AG10803 (cell line): ENCODE results near the gene ASCC1.

Experiments used
- DNase-seq: peaks from one replicate; pipeline ENCODE4 v3.0.0; 2010; ENCODE audit warnings: low read depth
- H3K4me3 ChIP-seq: 2 replicates; pipeline ENCODE4 v1.5.1; 2011; ENCODE audit warnings: mild to moderate bottlenecking, low read length, control low read depth
- CTCF ChIP-seq: conservative IDR thresholded peaks from 2 replicates; pipeline ENCODE4 v1.5.1; 2011; ENCODE audit warnings: mild to moderate bottlenecking, low read length, control low read depth, inconsistent platforms

ASCC1 gene

GRCh38 chr10:72092171-72092924 lies 123.7 kb downstream of the ASCC1 start:
- no peak overlapping the region for H3K4me3 ChIP-seq
- TF ChIP-seq CTCF: no peak
- DNase-seq: no peak

- H3K4me3 ChIP-seq: no peak overlapping the region
Observed at GRCh38 chr10:72090326-72090725, 125.8 kb downstream of the ASCC1 start.

GRCh38 chr10:72089618-72090017 lies 126.5 kb downstream of the ASCC1 start:
- DNase-seq: no peak
- H3K4me3 ChIP-seq: no peak overlapping the region
- no peak for TF ChIP-seq CTCF

More at GRCh38 chr10:72090326-72090725, 125.8 kb downstream of the ASCC1 start:
- no peak for DNase-seq
- TF ChIP-seq CTCF: no peak

- no peak overlapping the region for H3K4me3 ChIP-seq
- no peak for TF ChIP-seq CTCF
- peak; percentile 35 for DNase-seq
Observed at GRCh38 chr10:72088889-72089575, 127.0 kb downstream of the ASCC1 start.

GRCh38 chr10:72087969-72088888 lies 127.8 kb downstream of the ASCC1 start, which contains the start of gene SPOCK2:
TSS of gene SPOCK2 (minus strand) at chr10:72088551. CDS start at chr10:72088328, 223 bp downstream.
- no peak for DNase-seq
- no peak for TF ChIP-seq CTCF
- H3K4me3 ChIP-seq: no peak within 1 kb of the TSS

- H3K4me3 ChIP-seq: no peak overlapping the region
- TF ChIP-seq CTCF: no peak
- no peak for DNase-seq
Observed at GRCh38 chr10:72087392-72087968, 128.6 kb downstream of the ASCC1 start.
